Measurements from ENCODE around the gene GP1BA. TPM values are rescaled to one million over a fixed set of nuclear protein-coding genes. Genes with fewer than 3 reads are reported as not detected.

GP1BA gene
- total RNA-seq, 3 donors from 2014 or later (not counting 1 experiment from before 2014, with no cell fraction given) = 0.25 to 4.3 (median 2.2) TPM

DNA sequence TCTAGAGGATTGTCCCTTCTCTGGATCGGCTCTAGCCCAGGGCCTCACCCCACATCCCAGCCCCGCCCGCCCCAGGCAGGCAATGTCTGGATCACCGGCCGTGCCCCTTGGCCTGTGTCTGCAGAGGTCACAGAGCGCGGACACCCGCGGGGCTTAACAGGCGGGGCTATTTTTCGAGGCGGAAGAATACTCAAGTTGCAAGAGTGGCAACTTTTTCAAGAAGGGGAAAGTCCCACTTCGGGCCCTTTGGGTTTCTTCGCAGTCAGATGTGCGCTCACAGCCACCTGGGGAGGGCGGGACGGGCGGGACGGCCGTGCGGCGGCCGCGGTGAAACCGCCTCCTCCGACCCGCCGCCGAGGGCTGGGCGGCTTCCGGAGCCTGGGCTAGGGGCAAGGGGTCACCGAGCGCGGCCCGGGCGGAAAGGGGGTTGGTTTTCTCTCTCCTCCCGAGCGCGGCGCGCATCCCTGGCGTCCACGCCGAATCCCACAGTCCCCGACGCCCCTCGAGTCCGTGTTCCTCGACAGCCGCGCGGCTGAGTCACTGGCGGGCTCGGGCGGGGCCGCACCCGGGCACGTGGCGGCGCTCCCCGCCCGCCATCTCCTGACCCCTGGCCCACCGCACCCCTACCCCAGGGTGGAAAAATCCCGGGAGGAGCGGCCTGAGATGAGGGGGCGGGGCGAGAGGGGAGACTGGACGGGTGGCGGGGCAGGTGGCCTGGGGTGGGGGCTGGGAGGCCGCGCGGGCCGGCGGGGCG, 17.4 kb downstream of the GP1BA start:
- peaks cover 29% of the 10 kb centered on the region for H3K36me3 ChIP-seq (ENCODE audit: control insufficient read depth, insufficient read depth, low read length)
- H3K4me3 ChIP-seq (ENCODE audit: low read length) = peak overlapping the region; percentile 99
- H3K27me3 ChIP-seq (ENCODE audit: control insufficient read depth, insufficient read depth, low read length) = no peaks in the 10 kb centered on the region
- peak overlapping the region; percentile 97 for H3K27ac ChIP-seq (ENCODE audit: low read length)
- peaks cover 39% of the 10 kb centered on the region for H3K4me1 ChIP-seq (ENCODE audit: control insufficient read depth, insufficient read depth, low read length)
- H3K27ac Mint-ChIP-seq = peak overlapping the region; percentile 87 to 93
- H3K4me3 Mint-ChIP-seq = peak overlapping the region; percentile 74
- no peaks in the 10 kb centered on the region for H3K9me3 Mint-ChIP-seq
- peaks cover 0 to 2% of the 10 kb centered on the region in 2 donors for H3K27me3 Mint-ChIP-seq (ENCODE audit: low read depth in 2 of 2)
- intact Hi-C loops (cut with micrococcal nuclease) = loop anchor here (5.0 kb wide), 1 partner anchor 468 kb away; the partner anchor contains the start of gene NUP88
- peaks cover 39 to 46% of the 10 kb centered on the region in 2 donors for H3K4me1 Mint-ChIP-seq
- H3K9me3 ChIP-seq (ENCODE audit: control insufficient read depth, insufficient read depth, low read length) = no peaks in the 10 kb centered on the region
- DNase-seq (peak; percentile 79 to 93), ATAC-seq (peak; percentile 31 to 68 (median 56))
- no peak for TF ChIP-seq CTCF (IDR thresholded peaks at IDR 0.05)
- under 1% methylated on average over 67 of the region's 75 CpGs for WGBS (ENCODE audit: insufficient coverage)
- H3K36me3 Mint-ChIP-seq = peaks cover 14% of the 10 kb centered on the region

DNA sequence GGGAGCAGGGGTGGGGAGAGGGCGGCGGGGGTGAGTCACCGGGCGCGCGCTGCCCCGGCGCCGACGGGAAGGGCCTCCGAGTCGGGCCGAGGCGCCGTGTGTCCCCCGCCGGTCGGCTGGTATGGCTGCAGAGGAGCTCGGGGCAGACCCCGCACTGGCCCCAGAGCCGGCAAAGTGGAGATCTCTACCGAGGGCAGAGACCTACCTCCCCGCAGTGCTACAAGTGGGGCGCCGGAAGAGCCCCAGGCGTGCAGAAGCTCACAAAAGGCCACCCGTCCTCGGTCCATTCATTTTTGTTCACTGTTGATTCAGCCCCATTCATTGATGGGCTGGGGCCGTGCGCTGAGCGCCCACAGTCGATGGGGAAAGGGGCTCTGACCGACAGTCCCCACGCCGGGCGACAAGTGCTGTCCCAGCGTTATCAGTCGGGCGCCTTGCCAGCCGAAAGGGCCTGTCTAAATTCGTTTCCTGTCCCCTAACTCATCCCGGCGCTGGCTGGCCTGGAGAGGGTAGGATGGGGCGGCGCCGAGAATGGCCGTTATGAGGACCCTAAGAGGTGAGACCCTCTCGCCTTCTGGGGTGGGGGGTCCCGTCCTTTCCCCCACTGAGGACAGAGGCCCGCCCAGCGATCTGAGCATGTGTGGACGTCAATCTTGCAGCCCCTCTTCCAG, 18.1 kb downstream of the GP1BA start:
- Mint-ChIP-seq H3K27ac (peak overlapping the region; percentile 87 to 93), H3K4me1 (peaks cover 32 to 39% of the 10 kb centered on the region in 2 donors), H3K36me3 (peaks cover 12% of the 10 kb centered on the region), H3K4me3 (peak overlapping the region; percentile 87), H3K27me3 (ENCODE audit: low read depth in 2 of 2) (peaks cover 0 to 2% of the 10 kb centered on the region in 2 donors), H3K9me3 (no peaks in the 10 kb centered on the region)
- ATAC-seq = peak; percentile 13 to 21 (median 17)
- H3K27me3 ChIP-seq (ENCODE audit: control insufficient read depth, insufficient read depth, low read length) = no peaks in the 10 kb centered on the region
- no peaks in the 10 kb centered on the region for H3K9me3 ChIP-seq (ENCODE audit: control insufficient read depth, insufficient read depth, low read length)
- WGBS (ENCODE audit: insufficient coverage) = 6% methylated on average over 52 of the region's 52 CpGs
- peaks cover 22% of the 10 kb centered on the region for H3K36me3 ChIP-seq (ENCODE audit: control insufficient read depth, insufficient read depth, low read length)
- intact Hi-C loops (cut with micrococcal nuclease) = no loop called here
- no peak for DNase-seq
- peaks cover 32% of the 10 kb centered on the region for H3K4me1 ChIP-seq (ENCODE audit: control insufficient read depth, insufficient read depth, low read length)
- peak overlapping the region; percentile 56 for H3K4me3 ChIP-seq (ENCODE audit: low read length)
- TF ChIP-seq CTCF (IDR thresholded peaks at IDR 0.05) = no peak
- H3K27ac ChIP-seq (ENCODE audit: low read length) = peak overlapping the region; percentile 97

GRCh38 chr17:4950746-4951204, 18.7 kb downstream of the GP1BA start, which contains the start of gene ENO3:
Gene ENO3, plus strand, starts transcription at chr17:4951119. Its CDS starts 711 bp downstream, at chr17:4951830.
- H3K9me3 Mint-ChIP-seq = no peaks in the 10 kb centered on the region
- Histone ChIP-seq H3K36me3 (ENCODE audit: control insufficient read depth, insufficient read depth, low read length) (peaks cover 17% of the 10 kb centered on the region), H3K27ac (ENCODE audit: low read length) (peak within 1 kb of the TSS; percentile 97), H3K9me3 (ENCODE audit: control insufficient read depth, insufficient read depth, low read length) (no peaks in the 10 kb centered on the region), H3K4me1 (ENCODE audit: control insufficient read depth, insufficient read depth, low read length) (peaks cover 26% of the 10 kb centered on the region), H3K27me3 (ENCODE audit: control insufficient read depth, insufficient read depth, low read length) (no peaks in the 10 kb centered on the region), H3K4me3 (ENCODE audit: low read length) (peak within 1 kb of the TSS; percentile 56)
- 66% methylated on average over 6 of the region's 7 CpGs for WGBS (ENCODE audit: insufficient coverage)
- H3K4me1 Mint-ChIP-seq = peaks cover 26 to 33% of the 10 kb centered on the region in 2 donors
- peak within 1 kb of the TSS; percentile 87 to 93 for H3K27ac Mint-ChIP-seq
- DNase-seq (no peak), ATAC-seq (no peak)
- peaks cover 7% of the 10 kb centered on the region for H3K36me3 Mint-ChIP-seq
- H3K4me3 Mint-ChIP-seq = peak within 1 kb of the TSS; percentile 87
- H3K27me3 Mint-ChIP-seq (ENCODE audit: low read depth in 2 of 2) = peaks cover 0 to 2% of the 10 kb centered on the region in 2 donors
- TF ChIP-seq CTCF (IDR thresholded peaks at IDR 0.05) = no peak
- intact Hi-C loops (cut with micrococcal nuclease) = no loop called here

Measured in natural killer cell (primary cell).